H1 (cell line): ENCODE data around the gene TAF15. TPM values are rescaled to one million over a fixed set of nuclear protein-coding genes. Genes with fewer than 3 reads are reported as not detected.
A peak's percentile ranks its signal among the peaks of the same experiment; 100 is the strongest.

Experiments used
- CTCF ChIA-PET: fragments of 300-600 bp; sonication (Branson Sonifier 250); formaldehyde crosslinking; loops from one replicate; lab custom pipeline; 2021; ENCODE audit not compliant: partially characterized antibody; lab: Charles Lee
- POLR2A ChIA-PET: fragments of 300-600 bp; sonication (Branson Sonifier 250); formaldehyde crosslinking; loops from one replicate; lab custom pipeline; 2021; ENCODE audit warnings: inconsistent platforms; ENCODE audit not compliant: partially characterized antibody; lab: Charles Lee
- DNase-seq, 2 experiments: peaks; one replicate each; pipeline versions ENCODE4 v3.0.0 to v3.0.0-alpha.2; 2010 to 2022; ENCODE audit warnings: low spot score in 2 of 2, low read depth in 1 of 2, mixed read lengths in 1 of 2
- FAIRE-seq: peaks from 2 replicates; lab custom pipeline; 2011; peaks lifted over from hg19 to GRCh38; lab: Jason Lieb, UNC
- H2AFZ ChIP-seq: 2 replicates; pipeline ENCODE4 v1.8.1; 2012; ENCODE audit warnings: low read length, inconsistent platforms
- H2AK5ac ChIP-seq: 2 replicates; pipeline ENCODE4 v1.6.1; 2013; ENCODE audit warnings: low read depth, low read length
- H2BK120ac ChIP-seq: replicated peaks from 2 replicates; pipeline ENCODE3; 2013; ENCODE audit warnings: low read depth, low read length, inconsistent platforms
- H2BK12ac ChIP-seq: 2 replicates; pipeline ENCODE4 v1.6.1; 2013; ENCODE audit warnings: low read depth, low read length
- H2BK15ac ChIP-seq: 2 replicates; pipeline ENCODE4 v1.6.1; 2013; ENCODE audit warnings: low read length
- H2BK20ac ChIP-seq: 2 replicates; pipeline ENCODE4 v1.6.1; 2013; ENCODE audit warnings: low read length
- H2BK5ac ChIP-seq: 2 replicates; pipeline ENCODE4 v1.6.1; 2013; ENCODE audit warnings: low read depth, low read length
- H3K14ac ChIP-seq: 2 replicates; pipeline ENCODE4 v1.6.1; 2013; ENCODE audit warnings: inconsistent platforms; ENCODE audit not compliant: insufficient read length
- H3K18ac ChIP-seq: 2 replicates; pipeline ENCODE4 v1.6.1; 2013; ENCODE audit warnings: low read length; ENCODE audit errors: extremely low read depth
- H3K23ac ChIP-seq: 2 replicates; pipeline ENCODE4 v1.6.1; 2013; ENCODE audit warnings: inconsistent platforms; ENCODE audit not compliant: insufficient read length
- H3K23me2 ChIP-seq: 2 replicates; pipeline ENCODE4 v1.6.1; 2013; ENCODE audit warnings: low read depth, low read length
- H3K27ac ChIP-seq: 2 replicates; pipeline ENCODE4 v1.6.1; 2011; ENCODE audit warnings: low read depth, low read length, inconsistent platforms
- H3K27me3 ChIP-seq, 4 experiments: replicated peaks in 1 of 4; 1 replicate in 1 of 4; 2 replicates in 3 of 4; pipeline versions ENCODE4 v1.6.1 to v1.8.1; 2011 to 2013; ENCODE audit warnings: low read length in 3 of 4, mild to moderate bottlenecking in 3 of 4, inconsistent platforms in 2 of 4, mixed read lengths in 2 of 4, moderate library complexity in 1 of 4; ENCODE audit not compliant: control insufficient read depth in 3 of 4, insufficient read depth in 3 of 4; ENCODE audit errors: extremely low read depth in 1 of 4
- H3K36me3 ChIP-seq, 4 experiments: 2 replicates each; pipeline versions ENCODE4 v1.6.1 to v1.8.1; 2011 to 2013; ENCODE audit warnings: mild to moderate bottlenecking in 4 of 4, low read length in 3 of 4, moderate library complexity in 2 of 4, control low read depth in 1 of 4, inconsistent platforms in 1 of 4; ENCODE audit not compliant: insufficient read depth in 4 of 4, control insufficient read depth in 2 of 4
- H3K4ac ChIP-seq: replicated peaks from 2 replicates; pipeline ENCODE3; 2013; ENCODE audit warnings: low read length, low read depth, mixed read lengths, inconsistent platforms; ENCODE audit not compliant: insufficient read length
- H3K4me1 ChIP-seq, 4 experiments: replicated peaks in 1 of 4; 1 replicate in 1 of 4; 2 replicates in 3 of 4; pipeline versions ENCODE4 v1.6.1 to v1.8.1; 2011 to 2013; ENCODE audit warnings: low read length in 3 of 4, inconsistent platforms in 2 of 4, mixed read lengths in 1 of 4; ENCODE audit not compliant: insufficient read depth in 4 of 4, control insufficient read depth in 3 of 4
- H3K4me2 ChIP-seq, 2 experiments: 2 replicates each; pipeline versions ENCODE4 v1.6.1 to v1.8.1; 2011 to 2013; ENCODE audit warnings: low read depth in 2 of 2, low read length in 2 of 2, control low read depth in 1 of 2, inconsistent platforms in 1 of 2, mild to moderate bottlenecking in 1 of 2; ENCODE audit not compliant: insufficient read depth in 1 of 2
- H3K4me3 ChIP-seq, 4 experiments: fragments of 200-600, 300-600 bp in 1 of 4; sonication (generic), shearing (Covaris generic), sonication (Bioruptor Twin) in 1 of 4; 2 replicates each; pipeline versions ENCODE4 v1.5.1 to v1.8.1; 2011 to 2016; ENCODE audit warnings: low read length in 4 of 4, low read depth in 3 of 4, control low read depth in 2 of 4, inconsistent platforms in 2 of 4, mild to moderate bottlenecking in 2 of 4, mixed read lengths in 1 of 4, moderate library complexity in 1 of 4; ENCODE audit not compliant: insufficient read depth in 2 of 4; ENCODE audit errors: extremely low read depth in 1 of 4
- H3K56ac ChIP-seq: replicated peaks from 2 replicates; pipeline ENCODE3; 2013; ENCODE audit warnings: low read depth, mild to moderate bottlenecking, mixed read lengths, low read length, inconsistent platforms; ENCODE audit not compliant: insufficient read length
- H3K79me1 ChIP-seq: 2 replicates; pipeline ENCODE4 v1.6.1; 2013; ENCODE audit warnings: low read depth, low read length, control low read depth
- H3K79me2 ChIP-seq, 2 experiments: 2 replicates each; pipeline versions ENCODE4 v1.6.1 to v1.8.1; 2012 to 2013; ENCODE audit warnings: low read length in 2 of 2, mild to moderate bottlenecking in 2 of 2, inconsistent platforms in 1 of 2; ENCODE audit not compliant: insufficient read depth in 2 of 2, control insufficient read depth in 1 of 2
- H3K9ac ChIP-seq, 4 experiments: replicated peaks in 1 of 4; 1 replicate in 1 of 4; 2 replicates in 3 of 4; pipeline versions ENCODE4 v1.6.1 to v1.8.1; 2011 to 2013; ENCODE audit warnings: low read depth in 3 of 4, low read length in 3 of 4, control low read depth in 2 of 4, mild to moderate bottlenecking in 2 of 4, moderate library complexity in 2 of 4, inconsistent platforms in 1 of 4; ENCODE audit errors: extremely low read depth in 1 of 4
- H3K9me3 ChIP-seq, 2 experiments: 2 replicates each; pipeline versions ENCODE4 v1.6.1 to v1.8.1; 2012 to 2013; ENCODE audit warnings: mild to moderate bottlenecking in 2 of 2, moderate library complexity in 2 of 2, control low read depth in 1 of 2, inconsistent platforms in 1 of 2, low read depth in 1 of 2, low read length in 1 of 2, mixed read lengths in 1 of 2; ENCODE audit not compliant: insufficient read depth in 2 of 2
- H4K20me1 ChIP-seq, 2 experiments: replicated peaks in 1 of 2; 2 replicates each; pipeline versions ENCODE3 to v1.8.1; 2011 to 2013; ENCODE audit warnings: inconsistent platforms in 2 of 2, low read length in 2 of 2, mild to moderate bottlenecking in 1 of 2; ENCODE audit not compliant: insufficient read depth in 2 of 2, control insufficient read depth in 1 of 2
- H4K5ac ChIP-seq: 2 replicates; pipeline ENCODE4 v1.6.1; 2013; ENCODE audit warnings: low read length, low read depth, mixed read lengths, inconsistent platforms; ENCODE audit not compliant: insufficient read length
- H4K8ac ChIP-seq: 2 replicates; pipeline ENCODE4 v1.8.0; 2013; ENCODE audit warnings: mild to moderate bottlenecking, moderate library complexity, low read length, inconsistent platforms; ENCODE audit not compliant: insufficient read depth; ENCODE audit errors: extremely low read depth
- H4K91ac ChIP-seq: replicated peaks from 2 replicates; pipeline ENCODE3; 2013; ENCODE audit warnings: low read length, mixed read lengths, inconsistent platforms; ENCODE audit not compliant: insufficient read length
- CHD1 ChIP-seq: IDR thresholded peaks from 2 replicates; pipeline ENCODE4 v1.6.1; 2012; ENCODE audit warnings: low read depth, low read length, improper control_type of control experiment
- SP2 ChIP-seq: IDR thresholded peaks from 2 replicates; pipeline ENCODE4 v1.6.1; 2012; ENCODE audit warnings: mild to moderate bottlenecking, low read length, inconsistent platforms
- WGBS, 2 experiments: shearing (Covaris generic) in 1 of 2; methylation state at CpG; one replicate each; pipeline versions ENCODE4 v1.1.6 to v1.1.7; 2013 to 2015; ENCODE audit warnings: low lambda C conversion rate in 2 of 2, mixed read lengths in 2 of 2, inconsistent platforms in 1 of 2, low coverage in 1 of 2, missing lambda C conversion rate in 1 of 2; ENCODE audit not compliant: insufficient replicate concordance in 2 of 2, insufficient coverage in 1 of 2, insufficient read length in 1 of 2; ENCODE audit errors: extremely low coverage in 1 of 2, missing lambda C conversion rate in 1 of 2; 5-methylcytosine and 5-hydroxymethylcytosine counted together
- polyA plus RNA-seq, 7 experiments: library from polyadenylated mRNA; depleted of rRNA in 3 of 7; stranded (reverse) in 5 of 7; unstranded in 2 of 7; fragments of >200 nt in 5 of 7; fragments of 200-250 nt in 2 of 7; gene quantifications; 1 replicate in 5 of 7; 2 replicates in 1 of 7; 4 replicates in 1 of 7; pipeline versions ENCODE4 v1.2.1 to v1.2.3, GENCODE V29; 2011 to 2013; ENCODE audit warnings: missing spikeins in 2 of 7, mixed read lengths in 2 of 7
- total RNA-seq: library from RNA; stranded (reverse); fragmentation: NEBNext Ultra II Directional; extraction: Animal tissue kit (Norgen Biotek cat#: 25700); gene quantifications from 2 replicates; pipeline ENCODE4 v1.2.1, GENCODE V29; 2021

TAF15 gene
- total and polyA plus RNA-seq, 2 of the 8 experiments (the other 6 are each of a cell fraction or from before 2014, with no cell fraction given) = 80.1 to 338 TPM

GRCh38 chr17:35797918-35798317, 11.4 kb upstream of the TAF15 start:
- Histone ChIP-seq H4K20me1 (peaks cover 0 to 2% of the 10 kb centered on the region in 2 experiments), H3K23me2 (peaks cover 11% of the 10 kb centered on the region; the same call in 1 of the 2 replicates), H3K4ac (no peak overlapping the region), H4K8ac (no peak overlapping the region), H3K36me3 (no peaks in the 10 kb centered on the region), H2AFZ (no peak overlapping the region), H2BK20ac (no peak overlapping the region), H2BK5ac (no peak overlapping the region), H3K79me1 (no peaks in the 10 kb centered on the region), H2BK12ac (no peak overlapping the region), H3K9ac (no peak overlapping the region), H3K56ac (no peak overlapping the region), H3K18ac (no peak overlapping the region), H3K4me1 (peaks cover 0 to 10% (median 5%) of the 10 kb centered on the region in 4 experiments; a peak in 5 of 7 replicates), H2BK120ac (no peak overlapping the region), H4K91ac (no peak overlapping the region), H3K79me2 (no peaks in the 10 kb centered on the region), H2AK5ac (no peak overlapping the region), H3K23ac (no peak overlapping the region), H2BK15ac (0 out of 2 replicates have a peak overlapping the region, but pooled peaks have one; percentile 16), H3K27me3 (peaks cover 23 to 49% (median 42%) of the 10 kb centered on the region in 4 experiments), H3K27ac (no peak overlapping the region), H3K14ac (no peak overlapping the region), H3K4me3 (no peak overlapping the region), H4K5ac (no peak overlapping the region), H3K9me3 (no peaks in the 10 kb centered on the region), H3K4me2 (no peak overlapping the region)
- POLR2A ChIA-PET = interaction anchor here (0.9 to 7.5 kb wide), 2 partner anchors 12 to 24 kb away, joined by 3 to 50 read pairs; partner anchors contain the start of gene TAF15
- TF ChIP-seq SP2 (no peak), CHD1 (no peak)
- CTCF ChIA-PET = interaction anchor here (0.6 to 11.7 kb wide), 4 partner anchors 11 to 52 kb away, joined by 3 to 179 read pairs (median 10); partner anchors contain the start of genes C17orf50 and TAF15
- no peak for FAIRE-seq
- 96% methylated on average over 5 of the region's 5 CpGs; no CpG with 5 or more reads in 1 of the 2 experiments for WGBS, 2 experiments
- peak in 1 of 2 experiments; percentile 14 for DNase-seq
